GM23338 (cell line): ENCODE measurements around the gene HDAC9.

Source experiments
- CTCF ChIP-seq, 2 experiments: fragments of 200-600 bp in 1 of 2; sonication (generic) in 1 of 2; conservative IDR thresholded peaks; 2 replicates each; pipeline versions ENCODE4 v1.5.1 to v1.6.1; 2016 to 2017; ENCODE audit warnings: antibody characterized with exemption in 2 of 2, low read depth in 2 of 2, mild to moderate bottlenecking in 2 of 2, moderate library complexity in 1 of 2
- EZH2 ChIP-seq: fragments of 200-600 bp; sonication (generic); IDR thresholded peaks from one replicate; pipeline ENCODE4 v1.8.0; 2017; ENCODE audit warnings: antibody characterized with exemption, mild to moderate bottlenecking, low read depth; ENCODE audit not compliant: unreplicated experiment
- REST ChIP-seq: IDR thresholded peaks from one replicate; pipeline ENCODE4 v1.6.1; 2018; ENCODE audit warnings: antibody characterized with exemption; ENCODE audit not compliant: unreplicated experiment

- TF ChIP-seq EZH2 (no peak), REST (no peak), CTCF (conservative IDR thresholded peaks at IDR 0.05; ENCODE audit: low read depth in 2 of 2) (no peak)
These were observed 1.5 kb downstream of the HDAC9 start for GRCh38 chr7:18497082-18497481.
